Stomach (tissue), 9 donors: ENCODE results near the gene FRMD8. TPM values are rescaled to one million over a fixed set of nuclear protein-coding genes. Genes with fewer than 3 reads are reported as not detected.
A peak's percentile ranks its signal among the peaks of the same experiment; 100 is the strongest.

Experiments used
- DNase-seq, 2 donors: peaks; one replicate each; pipeline versions ENCODE4 v3.0.0 to v3.0.0-alpha.2; 2013 to 2019
- H3K27ac ChIP-seq, 5 donors: fragments of 200-600 bp in 4 of 5; sonication (generic) in 4 of 5; one replicate each; pipeline ENCODE4 v1.5.1; 2013 to 2019; ENCODE audit warnings: mild to moderate bottlenecking in 1 of 5, moderate library complexity in 1 of 5
- H3K27me3 ChIP-seq, 3 donors: fragments of 200-600 bp; sonication (generic); one replicate each; pipeline ENCODE4 v1.5.1; 2017 to 2019; ENCODE audit warnings: mixed run types in 1 of 3
- H3K36me3 ChIP-seq, 4 donors: fragments of 200-600 bp; sonication (generic); 1 replicate in 3 of 4; 2 replicates in 1 of 4; pipeline ENCODE4 v1.5.1; 2016 to 2019
- H3K4me1 ChIP-seq, 4 donors: fragments of 200-600 bp; sonication (generic); one replicate each; pipeline ENCODE4 v1.5.1; 2016 to 2019
- H3K4me3 ChIP-seq, 4 donors: fragments of 200-600 bp; sonication (generic) in 3 of 4; one replicate each; pipeline ENCODE4 v1.5.1; 2016 to 2019; ENCODE audit warnings: mild to moderate bottlenecking in 1 of 4
- H3K9me3 ChIP-seq, 4 donors: fragments of 200-600 bp; sonication (generic); one replicate each; pipeline ENCODE4 v1.5.1; 2016 to 2019
- EP300 ChIP-seq: sonication (generic); formaldehyde crosslinking; IDR thresholded peaks from one replicate; pipeline ENCODE4 v1.6.1; 2017; ENCODE audit warnings: antibody characterized with exemption
- POLR2A ChIP-seq, 4 donors: fragments of 450-650 bp; IDR thresholded peaks; one replicate each; pipeline ENCODE4 v1.6.1; 2016; ENCODE audit warnings: antibody characterized with exemption in 4 of 4, control low read depth in 2 of 4, mild to moderate bottlenecking in 1 of 4, moderate library complexity in 1 of 4
- POLR2AphosphoS5 ChIP-seq, 3 donors: sonication (generic); formaldehyde crosslinking; IDR thresholded peaks; one replicate each; pipeline ENCODE4 v1.6.1; 2016; ENCODE audit warnings: antibody characterized with exemption in 3 of 3
- WGBS, 5 donors: extraction: QIAGEN DNeasy Blood & Tissue Kit in 3 of 5; methylation state at CpG; one replicate each; pipeline versions ENCODE4 v1.1.5 to v1.1.7; 2013 to 2018; 5-methylcytosine and 5-hydroxymethylcytosine counted together
- intact Hi-C: fragments of 100-400 bp; cut with DNase I; formaldehyde crosslinking; loops from one replicate; pipeline ENCODE4 v1.15.1; 2023; ENCODE audit warnings: low total_unique reads
- polyA plus RNA-seq, 3 donors: library from polyadenylated mRNA; stranded (reverse); fragments of 200-250 nt; gene quantifications; one replicate each; pipeline ENCODE4 v1.2.3, GENCODE V29; 2013
- total RNA-seq, 5 donors: library from RNA; depleted of rRNA; stranded (reverse); fragments of >200 nt; gene quantifications; one replicate each; pipeline versions ENCODE4 v1.1.0 to v1.2.3, GENCODE V29; 2014 to 2016
- TF ChIP-seq, protein P1 (sequence below), 7 experiments: fragments of 450-650 bp in 4 of 7; fragments of 200-600 bp in 3 of 7; sonication (generic) in 3 of 7; IDR thresholded peaks; one replicate each; pipeline ENCODE4 v1.5.1; 2016 to 2019; ENCODE audit warnings: antibody characterized with exemption in 7 of 7, control low read depth in 2 of 7, mild to moderate bottlenecking in 1 of 7
- donor health status: healthy with polysubstance abuse.
- donor health status: Bipolar disorder and iron deficiency.
- donor health status: healthy.

FRMD8 gene
- total and polyA plus RNA-seq, 8 donors = 9.3 to 340 (median 20.8) TPM

DNA sequence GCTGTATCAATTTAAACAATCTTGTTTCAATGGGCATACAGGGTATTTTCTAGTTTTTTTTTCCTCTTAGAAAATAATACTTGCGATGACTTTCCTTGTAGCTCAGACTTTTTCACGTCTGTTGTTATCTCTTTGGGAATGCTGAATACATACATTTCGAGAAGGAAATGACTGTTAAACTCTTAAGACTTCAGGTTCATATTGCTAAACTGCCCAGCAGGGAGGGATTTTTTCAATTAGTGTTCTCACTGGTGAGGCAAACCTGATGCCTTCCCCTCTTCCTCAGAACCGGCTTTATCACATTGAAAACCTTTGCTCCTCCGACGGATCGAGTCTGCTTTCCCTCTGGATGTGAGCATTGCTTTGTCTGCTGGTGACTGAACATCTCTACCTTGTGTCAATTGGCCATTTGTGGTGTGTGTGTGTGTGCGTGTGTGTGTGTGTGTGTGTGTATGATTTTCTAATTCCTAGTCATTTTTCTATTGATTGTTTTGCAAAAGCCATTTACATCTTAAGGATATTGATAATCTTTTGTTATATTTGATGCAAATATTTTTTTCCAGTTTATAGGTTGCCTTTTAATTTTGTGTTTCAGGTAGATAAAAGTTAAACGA, 42.7 kb downstream of the FRMD8 start:
- peak overlapping the region; percentile 78 to 100 (median 99) for H3K27ac ChIP-seq
- DNase-seq = peak; percentile 43 to 60
- H3K9me3 ChIP-seq = no peaks in the 10 kb centered on the region
- TF ChIP-seq, protein P1, sequence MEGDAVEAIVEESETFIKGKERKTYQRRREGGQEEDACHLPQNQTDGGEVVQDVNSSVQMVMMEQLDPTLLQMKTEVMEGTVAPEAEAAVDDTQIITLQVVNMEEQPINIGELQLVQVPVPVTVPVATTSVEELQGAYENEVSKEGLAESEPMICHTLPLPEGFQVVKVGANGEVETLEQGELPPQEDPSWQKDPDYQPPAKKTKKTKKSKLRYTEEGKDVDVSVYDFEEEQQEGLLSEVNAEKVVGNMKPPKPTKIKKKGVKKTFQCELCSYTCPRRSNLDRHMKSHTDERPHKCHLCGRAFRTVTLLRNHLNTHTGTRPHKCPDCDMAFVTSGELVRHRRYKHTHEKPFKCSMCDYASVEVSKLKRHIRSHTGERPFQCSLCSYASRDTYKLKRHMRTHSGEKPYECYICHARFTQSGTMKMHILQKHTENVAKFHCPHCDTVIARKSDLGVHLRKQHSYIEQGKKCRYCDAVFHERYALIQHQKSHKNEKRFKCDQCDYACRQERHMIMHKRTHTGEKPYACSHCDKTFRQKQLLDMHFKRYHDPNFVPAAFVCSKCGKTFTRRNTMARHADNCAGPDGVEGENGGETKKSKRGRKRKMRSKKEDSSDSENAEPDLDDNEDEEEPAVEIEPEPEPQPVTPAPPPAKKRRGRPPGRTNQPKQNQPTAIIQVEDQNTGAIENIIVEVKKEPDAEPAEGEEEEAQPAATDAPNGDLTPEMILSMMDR (IDR thresholded peaks at IDR 0.05) = peak in 1 of 7 experiments; percentile 11
- TF ChIP-seq POLR2AphosphoS5 (IDR thresholded peaks at IDR 0.05) = peak; percentile 34 to 99 (median 87)
- TF ChIP-seq EP300 = no peak
- peak in 3 of 4 donors; percentile 58 to 90 (median 65) for TF ChIP-seq POLR2A (IDR thresholded peaks at IDR 0.05)
- peak overlapping the region; percentile 81 to 92 (median 86) for H3K4me3 ChIP-seq
- intact Hi-C loops = loop anchor here (5.0 kb wide), 1 partner anchor 73 kb away; no protein-coding TSS in a partner anchor
- H3K4me1 ChIP-seq = peaks cover 42 to 80% (median 63%) of the 10 kb centered on the region in 4 donors
- 4 to 14% (median 5%) methylated on average over 9 of the region's 9 CpGs for WGBS, 5 donors
- no peaks in the 10 kb centered on the region for H3K27me3 ChIP-seq
- H3K36me3 ChIP-seq = peaks cover 20 to 46% (median 36%) of the 10 kb centered on the region in 4 donors

DNA sequence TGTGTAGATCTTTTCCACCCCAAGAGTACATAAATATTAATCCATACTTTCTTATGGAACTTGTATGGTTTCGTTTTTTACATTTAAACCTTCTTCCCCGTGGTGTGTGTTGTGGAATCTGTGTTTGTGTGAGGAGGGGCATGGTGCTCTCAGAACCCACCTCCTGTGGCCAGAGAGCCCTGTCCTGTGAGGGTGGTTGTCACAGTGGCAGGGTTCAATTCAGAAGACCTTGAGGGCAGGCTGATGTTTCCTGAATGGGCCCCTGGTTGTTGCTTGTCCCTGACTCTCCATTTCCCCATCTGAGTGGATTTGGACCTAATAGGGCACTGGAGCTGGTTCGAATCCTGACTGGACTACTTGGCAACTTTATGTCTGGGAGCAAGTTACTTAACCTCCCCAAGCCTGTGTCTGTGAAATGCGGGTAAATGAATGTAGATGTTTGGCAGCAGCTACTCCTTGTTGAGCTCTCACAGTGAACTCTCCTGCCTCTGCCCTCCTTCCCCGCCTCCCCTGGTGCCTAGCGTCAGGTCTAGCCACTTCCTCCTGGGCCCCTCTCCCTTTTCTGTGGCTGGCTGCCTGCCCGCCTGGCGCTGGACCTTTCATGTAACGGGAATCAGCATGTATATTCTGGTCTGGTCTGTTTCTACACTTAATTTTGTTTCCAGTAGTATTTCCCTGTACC, 43.4 kb downstream of the FRMD8 start:
- peak overlapping the region; percentile 25 to 92 (median 86) for H3K4me3 ChIP-seq
- TF ChIP-seq POLR2A (IDR thresholded peaks at IDR 0.05) (peak in 2 of 4 donors; percentile 61 to 79), POLR2AphosphoS5 (IDR thresholded peaks at IDR 0.05) (peak in 2 of 3 donors; percentile 91 to 96), EP300 (no peak)
- intact Hi-C loops = loop anchor here (5.0 kb wide), 1 partner anchor 72 kb away; no protein-coding TSS in a partner anchor
- H3K9me3 ChIP-seq = no peaks in the 10 kb centered on the region
- peak; percentile 80 to 87 for DNase-seq
- H3K36me3 ChIP-seq = peaks cover 20 to 46% (median 41%) of the 10 kb centered on the region in 4 donors
- peaks cover 48 to 87% (median 68%) of the 10 kb centered on the region in 4 donors for H3K4me1 ChIP-seq
- WGBS, 5 donors = 2 to 6% (median 4%) methylated on average over 9 of the region's 9 CpGs
- no peaks in the 10 kb centered on the region for H3K27me3 ChIP-seq
- peak overlapping the region; percentile 89 to 100 (median 99) for H3K27ac ChIP-seq

DNA sequence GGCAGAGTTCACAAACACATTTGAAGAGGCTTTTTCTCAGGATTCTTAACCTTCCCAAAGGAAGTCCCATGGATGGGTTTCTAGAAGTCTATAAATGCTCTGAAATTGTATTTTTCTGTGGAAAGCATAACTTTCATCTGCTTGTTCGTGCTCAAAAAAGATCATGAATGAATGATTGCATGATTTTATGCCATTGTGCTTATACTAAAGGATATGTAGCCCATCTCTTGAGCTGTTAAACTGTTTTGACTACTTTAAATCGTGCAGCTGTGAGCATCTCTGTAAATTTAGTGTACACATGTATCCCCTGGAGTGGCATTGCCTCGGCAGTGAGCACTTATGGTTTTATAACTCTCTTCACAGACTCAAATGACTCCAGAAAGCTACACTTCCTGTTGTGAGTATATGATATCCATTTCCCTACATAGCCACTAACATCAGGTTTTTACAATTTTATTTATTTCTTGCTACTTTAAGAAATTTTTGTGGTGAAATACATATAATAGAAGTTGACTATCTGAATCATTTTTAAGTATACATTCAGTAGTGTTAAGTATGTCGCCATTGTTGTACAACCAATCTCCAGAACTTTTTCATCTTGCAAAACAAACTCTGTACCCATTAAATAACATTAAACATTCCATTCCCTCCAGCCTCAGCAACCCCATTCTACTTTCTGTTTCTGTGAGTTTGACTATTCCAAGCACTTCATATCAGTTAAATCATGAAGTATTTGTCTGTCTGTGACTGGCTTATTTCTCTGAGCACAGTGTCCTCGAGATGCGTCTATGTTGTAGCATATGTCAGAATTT, 44.2 kb downstream of the FRMD8 start:
- intact Hi-C loops = no loop called here
- DNase-seq = peak; percentile 25 to 42
- Histone ChIP-seq H3K27me3 (no peaks in the 10 kb centered on the region), H3K36me3 (peaks cover 26 to 46% (median 43%) of the 10 kb centered on the region in 4 donors), H3K4me1 (peaks cover 53 to 95% (median 74%) of the 10 kb centered on the region in 4 donors), H3K9me3 (no peaks in the 10 kb centered on the region), H3K4me3 (peak overlapping the region; percentile 25 to 92 (median 86)), H3K27ac (peak overlapping the region; percentile 89 to 100 (median 99))
- WGBS, 5 donors = 30 to 53% (median 44%) methylated on average over 6 of the region's 6 CpGs
- TF ChIP-seq, protein P1 (IDR thresholded peaks at IDR 0.05) = no peak
- TF ChIP-seq POLR2AphosphoS5 (IDR thresholded peaks at IDR 0.05) (peak in 2 of 3 donors; percentile 68 to 70), POLR2A (IDR thresholded peaks at IDR 0.05) (peak in 1 of 4 donors; percentile 59)

DNA sequence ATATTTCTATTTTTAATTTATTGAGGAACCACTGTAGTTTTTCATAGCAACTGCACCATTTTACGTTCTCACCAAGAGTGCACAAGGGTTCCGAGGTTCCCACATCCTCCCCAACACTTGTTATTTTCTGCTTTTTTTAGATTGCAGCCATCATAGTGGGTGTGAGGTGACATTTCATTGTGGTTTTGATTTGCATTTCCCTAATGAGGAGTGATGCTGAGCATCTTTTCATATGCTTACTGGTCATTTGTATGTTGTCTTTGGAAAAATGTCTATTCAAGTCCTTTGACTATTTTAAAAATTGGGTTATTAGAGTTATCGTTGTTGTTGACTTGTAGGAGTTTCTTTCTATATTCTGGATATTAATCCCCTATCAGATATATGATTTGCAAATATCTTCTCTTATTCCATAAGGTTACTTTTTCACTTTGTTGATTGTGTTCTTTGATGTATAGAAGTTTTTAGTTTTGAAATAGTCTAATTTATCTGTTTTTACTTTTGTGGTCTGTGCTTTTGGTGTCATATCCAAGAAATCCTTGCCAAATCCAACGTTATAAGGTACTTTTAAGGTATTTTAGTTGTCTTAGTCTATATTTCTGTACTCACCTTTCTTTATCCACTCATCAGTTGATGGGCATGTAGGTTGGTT, 45.1 kb downstream of the FRMD8 start:
- Histone ChIP-seq H3K27me3 (no peaks in the 10 kb centered on the region), H3K9me3 (no peaks in the 10 kb centered on the region), H3K4me1 (peaks cover 60 to 100% (median 81%) of the 10 kb centered on the region in 4 donors), H3K27ac (peak overlapping the region in 4 of 5 donors; percentile 98 to 100 (median 100)), H3K4me3 (peak overlapping the region in 2 of 4 donors; percentile 81 to 91), H3K36me3 (peaks cover 36 to 53% (median 44%) of the 10 kb centered on the region in 4 donors)
- peak; percentile 49 to 95 (median 83) for TF ChIP-seq POLR2AphosphoS5 (IDR thresholded peaks at IDR 0.05)
- TF ChIP-seq, protein P1 (IDR thresholded peaks at IDR 0.05) = no peak
- DNase-seq = peak in 1 of 2 donors; percentile 50
- 44 to 61% (median 51%) methylated on average over 4 of the region's 4 CpGs for WGBS, 5 donors
- intact Hi-C loops = no loop called here
